ENCODE data around the gene NPR2. TPM values are rescaled to one million over a fixed set of nuclear protein-coding genes. Genes with fewer than 3 reads are reported as not detected.

Gene NPR2
- total and polyA plus RNA-seq, 2 donors (not counting 3 experiments of a cell fraction or from before 2014, with no cell fraction given): 16.4 to 25.6 TPM

- Histone ChIP-seq H2AFZ (ENCODE audit: low read depth, low read length) (peak overlapping the region; percentile 40), H3K9me3 (replicated peaks; ENCODE audit: control insufficient read depth, insufficient read depth, low read length) (no peaks in the 10 kb centered on the region), H4K20me1 (replicated peaks; ENCODE audit: control insufficient read depth, extremely low read depth, insufficient read depth, low read length) (no peaks in the 10 kb centered on the region), H3K79me2 (ENCODE audit: control insufficient read depth, insufficient read depth, low read length) (no peaks in the 10 kb centered on the region), H3K9me1 (replicated peaks; ENCODE audit: control insufficient read depth, extremely low read depth, insufficient read depth, low read length) (no peaks in the 10 kb centered on the region), H3K36me3 (ENCODE audit: control insufficient read depth in 2 of 2, extremely low read depth in 1 of 2, insufficient read depth in 2 of 2, low read length in 2 of 2) (no peaks in the 10 kb centered on the region), H3K4me3 (replicated peaks in 1 of 3; ENCODE audit: insufficient read depth in 1 of 3, low read depth in 1 of 3, low read length in 3 of 3) (peak overlapping the region; percentile 6 to 89 (median 85)), H3K9ac (replicated peaks; ENCODE audit: extremely low read depth, insufficient read depth, low read length) (peak overlapping the region; percentile 66), H3K4me1 (ENCODE audit: control insufficient read depth, extremely low read depth, insufficient read depth, low read length) (peaks cover 21% of the 10 kb centered on the region), H3K27ac (ENCODE audit: insufficient read depth, low read depth, low read length) (peak overlapping the region; percentile 44), H3K27me3 (ENCODE audit: control insufficient read depth in 2 of 2, insufficient read depth in 2 of 2, low read length in 2 of 2) (no peaks in the 10 kb centered on the region), H3K4me2 (ENCODE audit: insufficient read depth, low read length) (peak overlapping the region; percentile 55)
- dilution Hi-C loops (cut with MboI; ENCODE audit: extremely low pct_ligation_motif_present, low sequenced_read_pairs) (no loop called here), intact Hi-C loops (cut with micrococcal nuclease) (no loop called here)
- TSS peak; percentile 39 for BruUV-seq (replicated peaks)
- ChIA-PET CTCF (interaction anchor here (0.5 to 5.8 kb wide), 23 partner anchors 8 to 97 kb away, joined by 3 to 130 read pairs (median 4); partner anchors contain the start of genes CREB3, GBA2, NPR2 and RGP1), POLR2A (interaction anchor here (1.0 kb wide), 1 partner anchor 82 kb away, joined by 7 read pairs; the partner anchor contains the start of genes CREB3 and TLN1)
- FAIRE-seq: peak; percentile 82
- peak; percentile 46 for DNase-seq (ENCODE audit: low read depth, low spot score)
- TF ChIP-seq GATA2 (IDR thresholded peaks at IDR 0.05; ENCODE audit: insufficient read depth, insufficient read length, low read depth, low read length) (no peak), FOS (IDR thresholded peaks at IDR 0.05; ENCODE audit: borderline replicate concordance, insufficient read depth, low read length) (no peak), CTCF (IDR thresholded peaks at IDR 0.05; ENCODE audit: extremely low read depth in 1 of 2, insufficient read depth in 1 of 2, low read depth in 1 of 2, low read length in 2 of 2) (peak in 1 of 2 donors; percentile 37), JUN (IDR thresholded peaks at IDR 0.05; ENCODE audit: borderline replicate concordance, insufficient read depth, insufficient read length, low read depth) (no peak), EZH2 (IDR thresholded peaks at IDR 0.05; ENCODE audit: borderline replicate concordance, low read depth, low read length, severe bottlenecking) (no peak), POLR2AphosphoS5 (IDR thresholded peaks at IDR 0.05; ENCODE audit: insufficient read depth, low read depth, low read length) (no peak), MAX (IDR thresholded peaks at IDR 0.05; ENCODE audit: insufficient read depth, insufficient read length) (no peak)
Measured at GRCh38 chr9:35814106-35814840, 22.9 kb downstream of the NPR2 start.
